K562 (cell line): ENCODE measurements around the gene FGF14. TPM values are rescaled to one million over a fixed set of nuclear protein-coding genes. Genes with fewer than 3 reads are reported as not detected.

ENCODE experiments used
- ATAC-seq: fragments of 200-7000 bp; cut with Tn5 transposase; 3 replicates; pipeline ENCODE4 v1.9.1; 2020; ENCODE audit warnings: moderate library complexity
- BruUV-seq: library from RNA; stranded (reverse); fragments of 400-500 nt; replicated peaks from 2 replicates; lab custom pipeline; 2021; lab: Mats Ljungman, UMichigan
- CTCF ChIA-PET: fragments of 300-600 bp; formaldehyde crosslinking; extraction: SDS; loops from one replicate; lab custom pipeline; 2021; ENCODE audit warnings: low intra/inter-chr PET ratio; lab: Yijun Ruan, JAX
- POLR2A ChIA-PET: fragments of 300-600, 350-650 bp; sonication (Branson Sonifier 250); formaldehyde crosslinking; extraction: SDS; loops from one replicate; lab custom pipeline; 2021; ENCODE audit warnings: antibody characterized with exemption, inconsistent platforms; lab: Yijun Ruan, JAX
- DNase-seq, 4 experiments: peaks; one replicate each; pipeline versions ENCODE4 v3.0.0 to v3.0.0-alpha.2; 2011 to 2018; ENCODE audit warnings: low spot score in 3 of 4, mixed read lengths in 3 of 4; ENCODE audit errors: extremely low read depth in 1 of 4
- FAIRE-seq: peaks from 2 replicates; lab custom pipeline; 2011; peaks lifted over from hg19 to GRCh38; lab: Jason Lieb, UNC
- H2AFZ ChIP-seq: 2 replicates; pipeline ENCODE4 v1.6.0; 2011; ENCODE audit warnings: low read depth, low read length, control low read depth, inconsistent platforms
- H3K27ac ChIP-seq: fragments of 200-600 bp; 3 replicates; pipeline ENCODE4 v1.8.0; 2011; ENCODE audit warnings: low read depth, mild to moderate bottlenecking, control low read depth, inconsistent platforms, low read length, moderate library complexity, mixed read lengths; ENCODE audit errors: extremely low read depth
- H3K27me3 ChIP-seq, 2 experiments: fragments of 300-600 bp in 1 of 2; 2 replicates in 1 of 2; 3 replicates in 1 of 2; pipeline versions ENCODE4 v1.6.0 to v1.8.0; 2011; ENCODE audit warnings: inconsistent platforms in 2 of 2, low read length in 2 of 2, mild to moderate bottlenecking in 1 of 2, mixed read lengths in 1 of 2, moderate library complexity in 1 of 2; ENCODE audit not compliant: control insufficient read depth in 2 of 2, insufficient read depth in 2 of 2
- H3K36me3 ChIP-seq: fragments of 300-600 bp; 3 replicates; pipeline ENCODE4 v1.8.0; 2011; ENCODE audit warnings: mild to moderate bottlenecking, low read length, inconsistent platforms; ENCODE audit not compliant: control insufficient read depth, insufficient read depth
- H3K4me1 ChIP-seq, 2 experiments: fragments of 200-600 bp in 1 of 2; replicated peaks in 1 of 2; 2 replicates in 1 of 2; 3 replicates in 1 of 2; pipeline versions ENCODE4 v1.5.1 to v1.8.0; 2011; ENCODE audit warnings: inconsistent platforms in 2 of 2, low read length in 2 of 2, mild to moderate bottlenecking in 1 of 2, mixed read lengths in 1 of 2, moderate library complexity in 1 of 2; ENCODE audit not compliant: control insufficient read depth in 2 of 2, insufficient read depth in 2 of 2
- H3K4me2 ChIP-seq: 2 replicates; pipeline ENCODE4 v1.6.1; 2011; ENCODE audit warnings: low read length, control low read depth, inconsistent platforms, mixed read lengths; ENCODE audit not compliant: insufficient read depth
- H3K4me3 ChIP-seq: fragments of 200-600 bp; sonication (generic), shearing (Covaris generic); 2 replicates; pipeline ENCODE4 v1.5.1; 2016; ENCODE audit warnings: control low read depth, inconsistent platforms
- H3K79me2 ChIP-seq: fragments of 200-600 bp; 3 replicates; pipeline ENCODE4 v1.8.0; 2011; ENCODE audit warnings: low read length, inconsistent platforms; ENCODE audit not compliant: control insufficient read depth, insufficient read depth
- H3K9ac ChIP-seq, 2 experiments: 2 replicates each; pipeline versions ENCODE4 v1.6.0 to v1.6.1; 2011; ENCODE audit warnings: low read depth in 2 of 2, low read length in 2 of 2, control low read depth in 1 of 2, inconsistent platforms in 1 of 2, mild to moderate bottlenecking in 1 of 2, mixed read lengths in 1 of 2; ENCODE audit not compliant: insufficient read depth in 1 of 2
- H3K9me1 ChIP-seq: one replicate; pipeline ENCODE4 v1.6.0; 2011; ENCODE audit warnings: inconsistent platforms, mild to moderate bottlenecking, low read length, moderate library complexity; ENCODE audit not compliant: control insufficient read depth, insufficient read depth
- H3K9me3 ChIP-seq: replicated peaks from 2 replicates; pipeline ENCODE4 v1.5.1; 2011; ENCODE audit warnings: low read depth, low read length, inconsistent platforms; ENCODE audit not compliant: control insufficient read depth, insufficient read depth
- H4K20me1 ChIP-seq: replicated peaks from 2 replicates; pipeline ENCODE4 v1.6.1; 2011; ENCODE audit warnings: low read length, inconsistent platforms, mixed read lengths; ENCODE audit not compliant: control insufficient read depth, insufficient read depth
- ADNP ChIP-seq: fragments of 200-800 bp; sonication (Bioruptor generic); IDR thresholded peaks from 2 replicates; pipeline ENCODE4 v1.6.1; 2016; ENCODE audit warnings: missing genetic modification characterization, missing compliant biosample characterization
- BRF1 ChIP-seq: IDR thresholded peaks from 3 replicates; pipeline ENCODE4 v1.6.1; 2011; ENCODE audit warnings: borderline replicate concordance, mild to moderate bottlenecking; ENCODE audit not compliant: insufficient read length; ENCODE audit errors: extremely low read depth
- CEBPZ ChIP-seq: fragments of 150-350 bp; IDR thresholded peaks from 2 replicates; pipeline ENCODE4 v1.6.1; 2014; ENCODE audit warnings: low read depth, mild to moderate bottlenecking, low read length, borderline replicate concordance
- E2F3 ChIP-seq: fragments of 250-450 bp; sonication (Bioruptor Pico); IDR thresholded peaks from 2 replicates; pipeline ENCODE4 v1.4.0; 2020; ENCODE audit warnings: mild to moderate bottlenecking
- ETV6 ChIP-seq, 3 experiments: fragments of 150-350 bp in 1 of 3; sonication (generic) in 1 of 3; formaldehyde crosslinking in 1 of 3; IDR thresholded peaks; 2 replicates each; pipeline versions ENCODE4 v1.6.1 to v1.8.0; 2014 to 2022; ENCODE audit warnings: borderline replicate concordance in 2 of 3, low read depth in 2 of 3, antibody characterized with exemption in 1 of 3, low read length in 1 of 3, mild to moderate bottlenecking in 1 of 3, missing genetic modification reagents in 1 of 3
- HMG20A ChIP-seq: fragments of 450-650 bp; formaldehyde crosslinking; conservative IDR thresholded peaks from 2 replicates; pipeline ENCODE4 v1.4.0; 2020; ENCODE audit warnings: mild to moderate bottlenecking, mixed read lengths
- ILF3 ChIP-seq: fragments of 450-650 bp; IDR thresholded peaks from 2 replicates; pipeline ENCODE4 v1.6.1; 2018; ENCODE audit warnings: antibody characterized with exemption, mild to moderate bottlenecking, moderate library complexity, borderline replicate concordance
- KLF13 ChIP-seq: fragments of 450-650 bp; IDR thresholded peaks from 2 replicates; pipeline ENCODE4 v1.6.1; 2016; ENCODE audit warnings: missing genetic modification characterization, low read depth, mild to moderate bottlenecking, missing compliant biosample characterization, moderate library complexity, borderline replicate concordance
- MYC ChIP-seq, 2 experiments: fragments of 250-450 bp in 1 of 2; sonication (Bioruptor Pico) in 1 of 2; IDR thresholded peaks; 2 replicates each; pipeline versions ENCODE4 v1.5.1 to v1.6.1; 2012 to 2021; ENCODE audit warnings: low read depth in 2 of 2, borderline replicate concordance in 1 of 2, improper control_type of control experiment in 1 of 2, low read length in 1 of 2, mild to moderate bottlenecking in 1 of 2, moderate library complexity in 1 of 2
- NR2C1 ChIP-seq, 2 experiments: fragments of 450-650 bp; IDR thresholded peaks; 2 replicates each; pipeline ENCODE4 v1.6.1; 2017; ENCODE audit warnings: mild to moderate bottlenecking in 2 of 2, antibody characterized with exemption in 1 of 2, inconsistent platforms in 1 of 2, missing compliant biosample characterization in 1 of 2, missing genetic modification characterization in 1 of 2
- PBX2 ChIP-seq, 2 experiments: IDR thresholded peaks in 1 of 2; conservative IDR thresholded peaks in 1 of 2; 2 replicates each; pipeline ENCODE4 v1.6.1; 2016; ENCODE audit warnings: low read depth in 2 of 2, mild to moderate bottlenecking in 1 of 2, missing compliant biosample characterization in 1 of 2, missing genetic modification characterization in 1 of 2, moderate library complexity in 1 of 2
- PHF21A ChIP-seq: fragments of 450-650 bp; IDR thresholded peaks from 2 replicates; pipeline ENCODE4 v1.6.1; 2017; ENCODE audit warnings: low read depth, borderline replicate concordance
- SMC3 ChIP-seq: conservative IDR thresholded peaks from 2 replicates; pipeline ENCODE4 v1.6.1; 2011; ENCODE audit warnings: low read depth, low read length, improper control_type of control experiment; ENCODE audit not compliant: insufficient read depth
- TCF7 ChIP-seq: sonication (generic); IDR thresholded peaks from 2 replicates; pipeline ENCODE4 v1.6.1; 2016; ENCODE audit warnings: antibody characterized with exemption, borderline replicate concordance
- ZNF780A ChIP-seq: fragments of 250-450 bp; sonication (Bioruptor Pico); IDR thresholded peaks from 2 replicates; pipeline ENCODE4 v1.5.0; 2021; ENCODE audit warnings: mild to moderate bottlenecking
- WGBS: fragments of 100-300 bp; shearing (Covaris generic); methylation state at CpG from one replicate; pipeline ENCODE4 v1.1.6; 2016; ENCODE audit warnings: low coverage, mixed read lengths; ENCODE audit not compliant: insufficient coverage; ENCODE audit errors: missing lambda C conversion rate; 5-methylcytosine and 5-hydroxymethylcytosine counted together
- in situ Hi-C: fragments of 300-500 bp; cut with MboI; formaldehyde crosslinking; loops from 4 replicates; pipeline ENCODE4 v1.15.0; 2018; ENCODE audit warnings: inconsistent platforms, mixed read lengths
- intact Hi-C: fragments of 100-400 bp; cut with micrococcal nuclease; formaldehyde crosslinking; loops from 2 replicates; pipeline ENCODE4 v1.14.2; 2022
- polyA plus RNA-seq, 8 experiments: library from polyadenylated mRNA; depleted of rRNA in 4 of 8; stranded (reverse) in 5 of 8; unstranded in 3 of 8; fragments of >200 nt; fragmentation: Nextera tagmentation in 2 of 8; fragmentation: Illumina TruSeq in 1 of 8; extraction: Ambion mirVana in 2 of 8; extraction: Trizol in 1 of 8; gene quantifications; 2 replicates each; pipeline versions ENCODE4 v1.2.1 to v1.2.3, GENCODE V29; 2011 to 2014; ENCODE audit warnings: inconsistent platforms in 1 of 8, missing spikeins in 1 of 8
- total RNA-seq, 7 experiments: library from RNA; depleted of rRNA in 6 of 7; stranded (reverse); fragments of >200 nt in 6 of 7; fragmentation: Illumina TruSeq in 2 of 7; extraction: Trizol in 2 of 7; gene quantifications; 2 replicates each; pipeline versions ENCODE4 v1.2.1 to v1.2.3, GENCODE V29; 2011 to 2021; ENCODE audit warnings: low replicate concordance in 1 of 7

FGF14 gene
- total and polyA plus RNA-seq, 9 of the 15 experiments (the other 6 are each of a cell fraction or from before 2014, with no cell fraction given): not detected

- H3K9me3 ChIP-seq: no peaks in the 10 kb centered on the region
- CTCF ChIA-PET: no interaction called here
- in situ Hi-C loops (no loop called here), intact Hi-C loops (no loop called here)
- ATAC-seq: no peak
- WGBS: 0% methylated on average over 3 of the region's 3 CpGs
- no peak overlapping the region for H3K4me2 ChIP-seq
- H3K36me3 ChIP-seq: no peaks in the 10 kb centered on the region
- no peaks in the 10 kb centered on the region for H3K9me1 ChIP-seq
- H3K4me3 ChIP-seq: no peak overlapping the region
- no peak overlapping the region for H2AFZ ChIP-seq
- H3K4me1 ChIP-seq: no peaks in the 10 kb centered on the region
- no TSS peak for BruUV-seq
- FAIRE-seq: no peak
- POLR2A ChIA-PET: no interaction called here
- no peak overlapping the region for H3K9ac ChIP-seq
- H3K27ac ChIP-seq: no peak overlapping the region
- DNase-seq: no peak
- no peaks in the 10 kb centered on the region for H3K27me3 ChIP-seq
- no peaks in the 10 kb centered on the region for H3K79me2 ChIP-seq
- H4K20me1 ChIP-seq: no peaks in the 10 kb centered on the region
- TF ChIP-seq SMC3 (no peak), E2F3 (CRISPR knock-in tag) (no peak), BRF1 (no peak), PBX2 (CRISPR knock-in tag; IDR thresholded peaks at IDR 0.05; ENCODE audit: low read depth) (no peak), PBX2 (tag; conservative IDR thresholded peaks at IDR 0.05; ENCODE audit: low read depth) (no peak), MYC (IDR thresholded peaks at IDR 0.05; ENCODE audit: low read depth, low read length) (no peak), MYC (CRISPR knock-in tag; IDR thresholded peaks at IDR 0.05; ENCODE audit: borderline replicate concordance, low read depth) (no peak), ADNP (tag) (no peak), PHF21A (no peak), ETV6 (IDR thresholded peaks at IDR 0.05; ENCODE audit: borderline replicate concordance in 1 of 2, low read depth in 2 of 2, low read length in 1 of 2) (no peak), ETV6 (CRISPR knock-in tag; IDR thresholded peaks at IDR 0.05; ENCODE audit: borderline replicate concordance) (no peak), KLF13 (tag) (no peak), ILF3 (no peak), ZNF780A (CRISPR knock-in tag) (no peak), HMG20A (CRISPR knock-in tag) (no peak), CEBPZ (no peak), NR2C1 (IDR thresholded peaks at IDR 0.05) (no peak), NR2C1 (tag; IDR thresholded peaks at IDR 0.05) (no peak), TCF7 (no peak)
These were observed 687.7 kb downstream of the FGF14 start for GRCh38 chr13:101714195-101714594.
